ENCODE data around the gene ACTR3. TPM values are rescaled to one million over a fixed set of nuclear protein-coding genes. Genes with fewer than 3 reads are reported as not detected.

Gene ACTR3
- total RNA-seq, 1 experiment from 2014 or later, result 169 TPM

- TF ChIP-seq ZNF263 (CRISPR knock-in tag; IDR thresholded peaks at IDR 0.05; ENCODE audit: low read depth) (peak; percentile 51; the same call in 1 of the 2 replicates), ELF4 (CRISPR knock-in tag; IDR thresholded peaks at IDR 0.05; ENCODE audit: low read depth) (no peak), ESRRA (CRISPR knock-in tag; IDR thresholded peaks at IDR 0.05; ENCODE audit: borderline replicate concordance) (no peak), RELA (CRISPR knock-in tag; IDR thresholded peaks at IDR 0.05; ENCODE audit: borderline replicate concordance) (no peak), GABPB1 (CRISPR knock-in tag; IDR thresholded peaks at IDR 0.05) (peak; percentile 85), PREB (CRISPR knock-in tag; IDR thresholded peaks at IDR 0.05; ENCODE audit: borderline replicate concordance) (no peak), FOXJ3 (CRISPR knock-in tag; IDR thresholded peaks at IDR 0.05; ENCODE audit: borderline replicate concordance) (no peak), ZNF671 (CRISPR knock-in tag; IDR thresholded peaks at IDR 0.05) (no peak), ETV6 (CRISPR knock-in tag; IDR thresholded peaks at IDR 0.05) (peak; percentile 81), MAX (CRISPR knock-in tag; IDR thresholded peaks at IDR 0.05) (peak; percentile 70), JAZF1 (CRISPR knock-in tag; IDR thresholded peaks at IDR 0.05) (no peak), FOXK1 (CRISPR knock-in tag; IDR thresholded peaks at IDR 0.05) (peak; percentile 55), ZNF512 (CRISPR knock-in tag; IDR thresholded peaks at IDR 0.05; ENCODE audit: borderline replicate concordance) (no peak), MYBL2 (CRISPR knock-in tag; IDR thresholded peaks at IDR 0.05) (peak; percentile 69; the same call in 1 of the 2 replicates), CBFB (CRISPR knock-in tag; IDR thresholded peaks at IDR 0.05; ENCODE audit: low read depth) (no peak), USF1 (CRISPR knock-in tag; IDR thresholded peaks at IDR 0.05) (no peak), GTF2I (CRISPR knock-in tag; conservative IDR thresholded peaks at IDR 0.05) (no peak), SMAD3 (CRISPR knock-in tag; IDR thresholded peaks at IDR 0.05; ENCODE audit: borderline replicate concordance) (peak; percentile 10; the same call in 1 of the 2 replicates), CREM (CRISPR knock-in tag; IDR thresholded peaks at IDR 0.05) (peak; percentile 77), PRRX2 (CRISPR knock-in tag; IDR thresholded peaks at IDR 0.05) (no peak), CDX4 (CRISPR knock-in tag; IDR thresholded peaks at IDR 0.05; ENCODE audit: borderline replicate concordance) (no peak)
- TF ChIP-seq, protein P1, sequence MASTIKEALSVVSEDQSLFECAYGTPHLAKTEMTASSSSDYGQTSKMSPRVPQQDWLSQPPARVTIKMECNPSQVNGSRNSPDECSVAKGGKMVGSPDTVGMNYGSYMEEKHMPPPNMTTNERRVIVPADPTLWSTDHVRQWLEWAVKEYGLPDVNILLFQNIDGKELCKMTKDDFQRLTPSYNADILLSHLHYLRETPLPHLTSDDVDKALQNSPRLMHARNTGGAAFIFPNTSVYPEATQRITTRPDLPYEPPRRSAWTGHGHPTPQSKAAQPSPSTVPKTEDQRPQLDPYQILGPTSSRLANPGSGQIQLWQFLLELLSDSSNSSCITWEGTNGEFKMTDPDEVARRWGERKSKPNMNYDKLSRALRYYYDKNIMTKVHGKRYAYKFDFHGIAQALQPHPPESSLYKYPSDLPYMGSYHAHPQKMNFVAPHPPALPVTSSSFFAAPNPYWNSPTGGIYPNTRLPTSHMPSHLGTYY (CRISPR knock-in tag; IDR thresholded peaks at IDR 0.05), result no peak
- TF ChIP-seq, protein P2, sequence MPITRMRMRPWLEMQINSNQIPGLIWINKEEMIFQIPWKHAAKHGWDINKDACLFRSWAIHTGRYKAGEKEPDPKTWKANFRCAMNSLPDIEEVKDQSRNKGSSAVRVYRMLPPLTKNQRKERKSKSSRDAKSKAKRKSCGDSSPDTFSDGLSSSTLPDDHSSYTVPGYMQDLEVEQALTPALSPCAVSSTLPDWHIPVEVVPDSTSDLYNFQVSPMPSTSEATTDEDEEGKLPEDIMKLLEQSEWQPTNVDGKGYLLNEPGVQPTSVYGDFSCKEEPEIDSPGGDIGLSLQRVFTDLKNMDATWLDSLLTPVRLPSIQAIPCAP (CRISPR knock-in tag; IDR thresholded peaks at IDR 0.05), result no peak
- TF ChIP-seq, protein P3, sequence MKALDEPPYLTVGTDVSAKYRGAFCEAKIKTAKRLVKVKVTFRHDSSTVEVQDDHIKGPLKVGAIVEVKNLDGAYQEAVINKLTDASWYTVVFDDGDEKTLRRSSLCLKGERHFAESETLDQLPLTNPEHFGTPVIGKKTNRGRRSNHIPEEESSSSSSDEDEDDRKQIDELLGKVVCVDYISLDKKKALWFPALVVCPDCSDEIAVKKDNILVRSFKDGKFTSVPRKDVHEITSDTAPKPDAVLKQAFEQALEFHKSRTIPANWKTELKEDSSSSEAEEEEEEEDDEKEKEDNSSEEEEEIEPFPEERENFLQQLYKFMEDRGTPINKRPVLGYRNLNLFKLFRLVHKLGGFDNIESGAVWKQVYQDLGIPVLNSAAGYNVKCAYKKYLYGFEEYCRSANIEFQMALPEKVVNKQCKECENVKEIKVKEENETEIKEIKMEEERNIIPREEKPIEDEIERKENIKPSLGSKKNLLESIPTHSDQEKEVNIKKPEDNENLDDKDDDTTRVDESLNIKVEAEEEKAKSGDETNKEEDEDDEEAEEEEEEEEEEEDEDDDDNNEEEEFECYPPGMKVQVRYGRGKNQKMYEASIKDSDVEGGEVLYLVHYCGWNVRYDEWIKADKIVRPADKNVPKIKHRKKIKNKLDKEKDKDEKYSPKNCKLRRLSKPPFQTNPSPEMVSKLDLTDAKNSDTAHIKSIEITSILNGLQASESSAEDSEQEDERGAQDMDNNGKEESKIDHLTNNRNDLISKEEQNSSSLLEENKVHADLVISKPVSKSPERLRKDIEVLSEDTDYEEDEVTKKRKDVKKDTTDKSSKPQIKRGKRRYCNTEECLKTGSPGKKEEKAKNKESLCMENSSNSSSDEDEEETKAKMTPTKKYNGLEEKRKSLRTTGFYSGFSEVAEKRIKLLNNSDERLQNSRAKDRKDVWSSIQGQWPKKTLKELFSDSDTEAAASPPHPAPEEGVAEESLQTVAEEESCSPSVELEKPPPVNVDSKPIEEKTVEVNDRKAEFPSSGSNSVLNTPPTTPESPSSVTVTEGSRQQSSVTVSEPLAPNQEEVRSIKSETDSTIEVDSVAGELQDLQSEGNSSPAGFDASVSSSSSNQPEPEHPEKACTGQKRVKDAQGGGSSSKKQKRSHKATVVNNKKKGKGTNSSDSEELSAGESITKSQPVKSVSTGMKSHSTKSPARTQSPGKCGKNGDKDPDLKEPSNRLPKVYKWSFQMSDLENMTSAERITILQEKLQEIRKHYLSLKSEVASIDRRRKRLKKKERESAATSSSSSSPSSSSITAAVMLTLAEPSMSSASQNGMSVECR (CRISPR knock-in tag; IDR thresholded peaks at IDR 0.05; ENCODE audit: borderline replicate concordance), result peak; percentile 53; the same call in 1 of the 2 replicates
- TF ChIP-seq, protein P4, sequence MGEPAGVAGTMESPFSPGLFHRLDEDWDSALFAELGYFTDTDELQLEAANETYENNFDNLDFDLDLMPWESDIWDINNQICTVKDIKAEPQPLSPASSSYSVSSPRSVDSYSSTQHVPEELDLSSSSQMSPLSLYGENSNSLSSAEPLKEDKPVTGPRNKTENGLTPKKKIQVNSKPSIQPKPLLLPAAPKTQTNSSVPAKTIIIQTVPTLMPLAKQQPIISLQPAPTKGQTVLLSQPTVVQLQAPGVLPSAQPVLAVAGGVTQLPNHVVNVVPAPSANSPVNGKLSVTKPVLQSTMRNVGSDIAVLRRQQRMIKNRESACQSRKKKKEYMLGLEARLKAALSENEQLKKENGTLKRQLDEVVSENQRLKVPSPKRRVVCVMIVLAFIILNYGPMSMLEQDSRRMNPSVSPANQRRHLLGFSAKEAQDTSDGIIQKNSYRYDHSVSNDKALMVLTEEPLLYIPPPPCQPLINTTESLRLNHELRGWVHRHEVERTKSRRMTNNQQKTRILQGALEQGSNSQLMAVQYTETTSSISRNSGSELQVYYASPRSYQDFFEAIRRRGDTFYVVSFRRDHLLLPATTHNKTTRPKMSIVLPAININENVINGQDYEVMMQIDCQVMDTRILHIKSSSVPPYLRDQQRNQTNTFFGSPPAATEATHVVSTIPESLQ (CRISPR knock-in tag; IDR thresholded peaks at IDR 0.05), result no peak
Measured at GRCh38 chr2:113889471-113890252, at the start of gene ACTR3 (continued).

Measured in WTC11 (cell line).